SK-N-SH (cell line): ENCODE data around the gene CALCOCO1. TPM values are rescaled to one million over a fixed set of nuclear protein-coding genes. Genes with fewer than 3 reads are reported as not detected.

Experiments
- CTCF ChIA-PET: fragments of 300-600, 350-600 bp; formaldehyde crosslinking; extraction: SDS; loops from one replicate; lab custom pipeline; 2021; lab: Yijun Ruan, JAX
- POLR2A ChIA-PET: fragments of 350-600 bp; sonication (Branson Sonifier 250); formaldehyde crosslinking; extraction: SDS; loops from one replicate; lab custom pipeline; 2020; ENCODE audit warnings: antibody characterized with exemption, inconsistent platforms; lab: Yijun Ruan, JAX
- DNase-seq: peaks from one replicate; pipeline ENCODE4 v3.0.0; 2012
- H2AFZ ChIP-seq: fragments of 200-600 bp; sonication (generic); 2 replicates; pipeline ENCODE4 v1.8.1; 2016; ENCODE audit warnings: antibody characterized with exemption, mild to moderate bottlenecking, low read depth
- H3F3A ChIP-seq: fragments of 200-600 bp; sonication (generic); replicated peaks from 2 replicates; pipeline ENCODE3; 2016; ENCODE audit warnings: antibody characterized with exemption, mild to moderate bottlenecking; ENCODE audit not compliant: insufficient read depth
- H3K27ac ChIP-seq, 2 experiments: fragments of 200-500 bp in 1 of 2; fragments of 200-600 bp in 1 of 2; sonication (Bioruptor generic) in 1 of 2; sonication (generic), shearing (Covaris generic) in 1 of 2; 2 replicates each; pipeline versions ENCODE4 v1.5.1 to v1.6.1; 2014 to 2016; ENCODE audit warnings: low read depth in 2 of 2, inconsistent platforms in 1 of 2, low read length in 1 of 2, mild to moderate bottlenecking in 1 of 2, mixed read lengths in 1 of 2
- H3K27me3 ChIP-seq: fragments of 200-600 bp; sonication (generic), shearing (Covaris generic); 2 replicates; pipeline ENCODE4 v1.6.1; 2016; ENCODE audit warnings: mixed run types; ENCODE audit not compliant: insufficient read depth
- H3K36me3 ChIP-seq, 2 experiments: fragments of 200-500 bp in 1 of 2; fragments of 200-600 bp in 1 of 2; sonication (Bioruptor generic) in 1 of 2; sonication (generic) in 1 of 2; replicated peaks in 1 of 2; 2 replicates each; pipeline versions ENCODE3 to v1.5.1; 2014 to 2016; ENCODE audit warnings: low read length in 1 of 2, mild to moderate bottlenecking in 1 of 2; ENCODE audit not compliant: insufficient read depth in 2 of 2, control insufficient read depth in 1 of 2
- H3K4me1 ChIP-seq, 2 experiments: fragments of 200-500 bp in 1 of 2; fragments of 200-600 bp in 1 of 2; sonication (Bioruptor generic) in 1 of 2; sonication (generic), shearing (Covaris generic) in 1 of 2; 2 replicates each; pipeline versions ENCODE4 v1.5.1 to v1.6.1; 2014 to 2016; ENCODE audit warnings: low read depth in 1 of 2, low read length in 1 of 2, mixed run types in 1 of 2; ENCODE audit not compliant: insufficient read depth in 2 of 2, control insufficient read depth in 1 of 2
- H3K4me2 ChIP-seq: fragments of 200-600 bp; sonication (generic), shearing (Covaris generic); 2 replicates; pipeline ENCODE4 v1.6.1; 2017; ENCODE audit warnings: mixed run types
- H3K4me3 ChIP-seq, 2 experiments: fragments of 200-500 bp in 1 of 2; fragments of 200-600 bp in 1 of 2; sonication (Bioruptor generic) in 1 of 2; sonication (generic), shearing (Covaris generic) in 1 of 2; 2 replicates each; pipeline versions ENCODE4 v1.5.1 to v1.8.1; 2014 to 2016; ENCODE audit warnings: low read depth in 2 of 2, inconsistent platforms in 1 of 2, low read length in 1 of 2, mild to moderate bottlenecking in 1 of 2, mixed read lengths in 1 of 2, moderate library complexity in 1 of 2
- H3K79me2 ChIP-seq: fragments of 200-600 bp; sonication (generic); 2 replicates; pipeline ENCODE4 v1.8.1; 2017; ENCODE audit warnings: mild to moderate bottlenecking; ENCODE audit not compliant: insufficient read depth
- H3K9ac ChIP-seq: fragments of 200-600 bp; sonication (generic); 2 replicates; pipeline ENCODE4 v1.6.1; 2017; ENCODE audit warnings: mixed run types
- H3K9me2 ChIP-seq: fragments of 200-600 bp; sonication (generic); 2 replicates; pipeline ENCODE4 v1.6.1; 2017; ENCODE audit warnings: mixed run types
- H3K9me3 ChIP-seq: fragments of 200-600 bp; sonication (generic); 2 replicates; pipeline ENCODE4 v1.6.1; 2017; ENCODE audit warnings: mixed run types, mild to moderate bottlenecking, moderate library complexity
- H4K20me1 ChIP-seq: fragments of 200-600 bp; sonication (generic); 2 replicates; pipeline ENCODE4 v1.6.1; 2017; ENCODE audit warnings: mild to moderate bottlenecking, mixed run types; ENCODE audit not compliant: insufficient read depth
- CHD2 ChIP-seq: fragments of 150-350 bp; IDR thresholded peaks from 2 replicates; pipeline ENCODE4 v1.6.1; 2018; ENCODE audit warnings: low read length; ENCODE audit not compliant: partially characterized antibody
- FOSL2 ChIP-seq: IDR thresholded peaks from 2 replicates; pipeline ENCODE4 v1.4.0; 2012; ENCODE audit warnings: low read depth, mild to moderate bottlenecking, moderate library complexity, borderline replicate concordance
- FOXM1 ChIP-seq: IDR thresholded peaks from 2 replicates; pipeline ENCODE4 v1.4.0; 2012; ENCODE audit warnings: low read depth, mild to moderate bottlenecking
- GABPA ChIP-seq: IDR thresholded peaks from 2 replicates; pipeline ENCODE4 v1.4.0; 2012; ENCODE audit warnings: low read depth, mild to moderate bottlenecking
- JUND ChIP-seq: IDR thresholded peaks from 2 replicates; pipeline ENCODE4 v1.4.0; 2012
- NRF1 ChIP-seq: IDR thresholded peaks from 2 replicates; pipeline ENCODE4 v1.6.1; 2012; ENCODE audit warnings: low read depth, mild to moderate bottlenecking, low read length
- POLR2AphosphoS5 ChIP-seq: IDR thresholded peaks from 2 replicates; pipeline ENCODE4 v1.6.1; 2012; ENCODE audit warnings: low read depth, low read length
- RCOR1 ChIP-seq: fragments of 150-350 bp; IDR thresholded peaks from 2 replicates; pipeline ENCODE4 v1.6.1; 2017; ENCODE audit warnings: antibody characterized with exemption, low read length
- RXRA ChIP-seq: IDR thresholded peaks from 2 replicates; pipeline ENCODE4 v1.4.0; 2012; ENCODE audit warnings: low read depth, mild to moderate bottlenecking, borderline replicate concordance
- SIN3A ChIP-seq: IDR thresholded peaks from 2 replicates; pipeline ENCODE4 v1.6.1; 2012; ENCODE audit warnings: low read depth, mild to moderate bottlenecking, low read length, moderate library complexity, borderline replicate concordance
- TCF12 ChIP-seq: IDR thresholded peaks from 2 replicates; pipeline ENCODE4 v1.4.0; 2012
- TEAD4 ChIP-seq: IDR thresholded peaks from 2 replicates; pipeline ENCODE4 v1.4.0; 2012; ENCODE audit warnings: mild to moderate bottlenecking, borderline replicate concordance; ENCODE audit not compliant: insufficient read depth
- WGBS: methylation state at CpG from one replicate; pipeline ENCODE4 v1.1.6; 2017; ENCODE audit warnings: low lambda C conversion rate; 5-methylcytosine and 5-hydroxymethylcytosine counted together
- polyA plus RNA-seq, 3 experiments: library from polyadenylated mRNA; depleted of rRNA; stranded (reverse); fragments of >200 nt; gene quantifications; 2 replicates each; pipeline ENCODE4 v1.2.3, GENCODE V29; 2012
- TF ChIP-seq, protein P1 (sequence below): fragments of 150-350 bp; IDR thresholded peaks from 2 replicates; pipeline ENCODE4 v1.6.1; 2017; ENCODE audit warnings: antibody characterized with exemption, low read length, low read depth, borderline replicate concordance
- TF ChIP-seq, protein P2 (sequence below): fragments of 150-350 bp; IDR thresholded peaks from 2 replicates; pipeline ENCODE4 v1.6.1; 2016; ENCODE audit warnings: mild to moderate bottlenecking, low read depth, low read length
- TF ChIP-seq, protein P3 (sequence below): IDR thresholded peaks from 2 replicates; pipeline ENCODE4 v1.4.0; 2012; ENCODE audit warnings: low read depth, borderline replicate concordance

The CALCOCO1 gene
- polyA plus RNA-seq, 1 of the 3 experiments (the other 2 are of a cell fraction): 72.1 TPM

DNA sequence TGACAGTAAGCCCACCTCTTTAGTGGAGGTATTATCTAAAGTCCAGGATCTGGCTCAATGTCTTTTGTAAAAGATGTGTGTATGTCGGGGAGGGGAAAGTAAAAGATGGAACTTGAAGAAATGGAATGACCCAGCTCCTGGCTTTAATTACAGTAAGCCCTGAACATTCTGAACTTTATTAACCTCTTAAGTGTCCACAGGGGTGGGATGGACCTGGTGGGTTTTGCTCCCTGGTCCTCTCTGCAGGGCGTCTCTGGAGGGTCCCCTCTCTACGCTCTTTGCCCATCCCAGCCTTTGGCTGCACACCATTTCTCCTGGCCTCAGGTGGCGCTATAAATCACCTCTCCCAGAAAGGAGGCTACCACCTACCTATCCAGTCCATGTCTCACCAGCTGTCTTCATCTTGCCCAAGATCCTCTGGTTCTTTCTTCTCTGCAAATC is 28.2 kb upstream of the CALCOCO1 start:
- TF ChIP-seq POLR2AphosphoS5 (no peak), JUND (no peak), RCOR1 (no peak), NRF1 (no peak), FOSL2 (no peak), SIN3A (no peak), FOXM1 (no peak), CHD2 (no peak), GABPA (no peak), TEAD4 (no peak), RXRA (no peak), TCF12 (no peak)
- TF ChIP-seq, protein P1, sequence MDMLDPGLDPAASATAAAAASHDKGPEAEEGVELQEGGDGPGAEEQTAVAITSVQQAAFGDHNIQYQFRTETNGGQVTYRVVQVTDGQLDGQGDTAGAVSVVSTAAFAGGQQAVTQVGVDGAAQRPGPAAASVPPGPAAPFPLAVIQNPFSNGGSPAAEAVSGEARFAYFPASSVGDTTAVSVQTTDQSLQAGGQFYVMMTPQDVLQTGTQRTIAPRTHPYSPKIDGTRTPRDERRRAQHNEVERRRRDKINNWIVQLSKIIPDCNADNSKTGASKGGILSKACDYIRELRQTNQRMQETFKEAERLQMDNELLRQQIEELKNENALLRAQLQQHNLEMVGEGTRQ: no peak
- TF ChIP-seq, protein P2, sequence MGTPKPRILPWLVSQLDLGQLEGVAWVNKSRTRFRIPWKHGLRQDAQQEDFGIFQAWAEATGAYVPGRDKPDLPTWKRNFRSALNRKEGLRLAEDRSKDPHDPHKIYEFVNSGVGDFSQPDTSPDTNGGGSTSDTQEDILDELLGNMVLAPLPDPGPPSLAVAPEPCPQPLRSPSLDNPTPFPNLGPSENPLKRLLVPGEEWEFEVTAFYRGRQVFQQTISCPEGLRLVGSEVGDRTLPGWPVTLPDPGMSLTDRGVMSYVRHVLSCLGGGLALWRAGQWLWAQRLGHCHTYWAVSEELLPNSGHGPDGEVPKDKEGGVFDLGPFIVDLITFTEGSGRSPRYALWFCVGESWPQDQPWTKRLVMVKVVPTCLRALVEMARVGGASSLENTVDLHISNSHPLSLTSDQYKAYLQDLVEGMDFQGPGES: no peak
- TF ChIP-seq, protein P3, sequence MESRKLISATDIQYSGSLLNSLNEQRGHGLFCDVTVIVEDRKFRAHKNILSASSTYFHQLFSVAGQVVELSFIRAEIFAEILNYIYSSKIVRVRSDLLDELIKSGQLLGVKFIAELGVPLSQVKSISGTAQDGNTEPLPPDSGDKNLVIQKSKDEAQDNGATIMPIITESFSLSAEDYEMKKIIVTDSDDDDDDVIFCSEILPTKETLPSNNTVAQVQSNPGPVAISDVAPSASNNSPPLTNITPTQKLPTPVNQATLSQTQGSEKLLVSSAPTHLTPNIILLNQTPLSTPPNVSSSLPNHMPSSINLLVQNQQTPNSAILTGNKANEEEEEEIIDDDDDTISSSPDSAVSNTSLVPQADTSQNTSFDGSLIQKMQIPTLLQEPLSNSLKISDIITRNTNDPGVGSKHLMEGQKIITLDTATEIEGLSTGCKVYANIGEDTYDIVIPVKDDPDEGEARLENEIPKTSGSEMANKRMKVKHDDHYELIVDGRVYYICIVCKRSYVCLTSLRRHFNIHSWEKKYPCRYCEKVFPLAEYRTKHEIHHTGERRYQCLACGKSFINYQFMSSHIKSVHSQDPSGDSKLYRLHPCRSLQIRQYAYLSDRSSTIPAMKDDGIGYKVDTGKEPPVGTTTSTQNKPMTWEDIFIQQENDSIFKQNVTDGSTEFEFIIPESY: no peak
- no peaks in the 10 kb centered on the region for H3F3A ChIP-seq
- H2AFZ ChIP-seq: no peak overlapping the region
- no peak overlapping the region for H3K27ac ChIP-seq
- H3K4me1 ChIP-seq: peaks cover 9 to 11% of the 10 kb centered on the region in 2 experiments; a peak in 1 of 4 replicates
- WGBS: 16% methylated on average over 2 of the region's 4 CpGs
- H3K9me3 ChIP-seq: no peaks in the 10 kb centered on the region
- H3K36me3 ChIP-seq: no peaks in the 10 kb centered on the region
- H4K20me1 ChIP-seq: no peaks in the 10 kb centered on the region
- ChIA-PET CTCF (interaction anchor here (0.7 to 10.5 kb wide), 4 partner anchors 10 to 80 kb away, joined by 3 to 121 read pairs (median 48); partner anchors contain the start of gene ATP5MC2), POLR2A (no interaction called here)
- H3K79me2 ChIP-seq: no peaks in the 10 kb centered on the region
- no peak overlapping the region for H3K9ac ChIP-seq
- no peaks in the 10 kb centered on the region for H3K9me2 ChIP-seq
- no peak for DNase-seq
- peaks cover 87% of the 10 kb centered on the region for H3K27me3 ChIP-seq
- H3K4me2 ChIP-seq: no peak overlapping the region
- no peak overlapping the region for H3K4me3 ChIP-seq
